ENCODE measurements around the gene LSM12. TPM values are rescaled to one million over a fixed set of nuclear protein-coding genes. Genes with fewer than 3 reads are reported as not detected.

Gene LSM12
- total RNA-seq, 1 experiment from 2014 or later, result 128 TPM

DNA sequence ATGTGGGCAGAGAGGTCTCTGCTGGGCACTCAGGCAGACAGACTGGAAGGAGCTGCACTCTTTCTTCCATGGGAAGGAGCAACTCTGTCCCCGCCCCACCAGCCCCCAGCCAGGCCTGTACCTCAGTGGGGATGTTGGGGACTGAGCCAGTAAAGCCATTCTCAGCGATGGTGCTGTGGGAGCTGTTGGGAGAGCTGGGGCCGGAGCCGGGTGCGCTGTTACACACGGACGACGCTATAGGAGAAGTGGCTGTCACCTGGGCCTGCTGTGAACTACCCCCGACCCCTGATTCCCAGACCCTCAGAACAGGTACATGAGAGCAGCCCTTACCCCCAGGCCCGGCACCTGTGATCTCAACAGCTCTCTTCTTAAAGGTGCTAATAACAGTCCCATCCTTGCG is 25.6 kb upstream of the LSM12 start:
- Histone ChIP-seq H3K23me2 (ENCODE audit: insufficient read length, low read depth, low read length, poor library complexity, severe bottlenecking) (peaks cover 11% of the 10 kb centered on the region), H3K18ac (ENCODE audit: insufficient read length, low read depth, low read length) (no peak overlapping the region), H3K9ac (ENCODE audit: extremely low read depth, insufficient read length, low read length) (no peak overlapping the region), H3K14ac (ENCODE audit: insufficient read depth, low read length) (no peak overlapping the region), H4K5ac (ENCODE audit: insufficient read length, low read depth, low read length) (no peak overlapping the region), H4K20me1 (ENCODE audit: control insufficient read depth, insufficient read depth, insufficient read length) (no peaks in the 10 kb centered on the region), H3K23ac (ENCODE audit: insufficient read length, low read depth, low read length) (no peak overlapping the region), H3K27ac (ENCODE audit: insufficient read length, low read depth, low read length) (no peak overlapping the region), H2BK20ac (ENCODE audit: low read depth, low read length, poor library complexity, severe bottlenecking) (no peak overlapping the region), H4K8ac (replicated peaks; ENCODE audit: insufficient read length, low read depth, low read length) (no peak overlapping the region), H3K27me3 (ENCODE audit: insufficient read depth, low read length) (no peaks in the 10 kb centered on the region), H4K91ac (ENCODE audit: insufficient read length, low read depth, low read length) (no peak overlapping the region), H3K4ac (ENCODE audit: low read depth, low read length) (no peak overlapping the region), H2BK5ac (ENCODE audit: insufficient read length, low read length) (no peak overlapping the region), H3K79me2 (ENCODE audit: insufficient read depth, low read length) (no peaks in the 10 kb centered on the region), H3K56ac (ENCODE audit: insufficient read length, low read depth, low read length) (no peak overlapping the region), H2AFZ (ENCODE audit: low read length) (no peak overlapping the region), H2BK12ac (ENCODE audit: insufficient read length, low read depth, low read length) (no peak overlapping the region), H3K4me2 (ENCODE audit: insufficient read depth, insufficient read length, low read length) (no peak overlapping the region), H2AK5ac (ENCODE audit: insufficient read length, low read length) (no peak overlapping the region), H2BK120ac (ENCODE audit: low read depth, low read length, poor library complexity, severe bottlenecking) (no peak overlapping the region), H3K9me3 (ENCODE audit: control insufficient read depth, low read depth, low read length) (no peaks in the 10 kb centered on the region), H3K79me1 (ENCODE audit: insufficient read depth, low read depth, low read length, poor library complexity, severe bottlenecking) (no peaks in the 10 kb centered on the region), H3K4me1 (ENCODE audit: insufficient read depth, low read length) (no peaks in the 10 kb centered on the region; the same call in 1 of the 2 replicates), H2BK15ac (ENCODE audit: low read depth, low read length) (no peak overlapping the region), H3T11ph (ENCODE audit: low read length) (no peak overlapping the region)
- TF ChIP-seq, protein P1, sequence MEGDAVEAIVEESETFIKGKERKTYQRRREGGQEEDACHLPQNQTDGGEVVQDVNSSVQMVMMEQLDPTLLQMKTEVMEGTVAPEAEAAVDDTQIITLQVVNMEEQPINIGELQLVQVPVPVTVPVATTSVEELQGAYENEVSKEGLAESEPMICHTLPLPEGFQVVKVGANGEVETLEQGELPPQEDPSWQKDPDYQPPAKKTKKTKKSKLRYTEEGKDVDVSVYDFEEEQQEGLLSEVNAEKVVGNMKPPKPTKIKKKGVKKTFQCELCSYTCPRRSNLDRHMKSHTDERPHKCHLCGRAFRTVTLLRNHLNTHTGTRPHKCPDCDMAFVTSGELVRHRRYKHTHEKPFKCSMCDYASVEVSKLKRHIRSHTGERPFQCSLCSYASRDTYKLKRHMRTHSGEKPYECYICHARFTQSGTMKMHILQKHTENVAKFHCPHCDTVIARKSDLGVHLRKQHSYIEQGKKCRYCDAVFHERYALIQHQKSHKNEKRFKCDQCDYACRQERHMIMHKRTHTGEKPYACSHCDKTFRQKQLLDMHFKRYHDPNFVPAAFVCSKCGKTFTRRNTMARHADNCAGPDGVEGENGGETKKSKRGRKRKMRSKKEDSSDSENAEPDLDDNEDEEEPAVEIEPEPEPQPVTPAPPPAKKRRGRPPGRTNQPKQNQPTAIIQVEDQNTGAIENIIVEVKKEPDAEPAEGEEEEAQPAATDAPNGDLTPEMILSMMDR (conservative IDR thresholded peaks at IDR 0.05), result no peak
- Mint-ChIP-seq H3K27ac (no peak overlapping the region), H3K27me3 (ENCODE audit: low read depth) (peaks cover 1% of the 10 kb centered on the region; the same call in 1 of the 2 replicates), H3K36me3 (ENCODE audit: insufficient read depth in 1 of 3, low read depth in 3 of 3) (peaks cover 18 to 25% (median 21%) of the 10 kb centered on the region in 3 experiments; a peak in 6 of 7 replicates), H3K9me3 (no peaks in the 10 kb centered on the region), H3K4me3 (no peak overlapping the region), H3K4me1 (peaks cover 31 to 44% of the 10 kb centered on the region in 2 experiments)
- no CpG with 5 or more reads among the region's 11 CpGs for WGBS (ENCODE audit: extremely low coverage, insufficient read length, low lambda C conversion rate)
- DNase-seq, result no peak

Measured in H9 (cell line).